ENCODE data around the gene C3orf85.

The C3orf85 gene

GRCh38 chr3:109155828-109156227 lies 19.3 kb downstream of the C3orf85 start:
- H3K9me3 ChIP-seq (ENCODE audit: severe bottlenecking) = no peaks in the 10 kb centered on the region
- H3K27me3 ChIP-seq (ENCODE audit: insufficient read depth, poor library complexity, severe bottlenecking) = no peaks in the 10 kb centered on the region
- no peaks in the 10 kb centered on the region for H3K4me1 ChIP-seq (ENCODE audit: insufficient read depth, poor library complexity, severe bottlenecking)
- no peaks in the 10 kb centered on the region for H3K36me3 ChIP-seq (ENCODE audit: low read depth)
- no peak for ATAC-seq (ENCODE audit: low read depth)
- no peak overlapping the region for H3K27ac ChIP-seq (ENCODE audit: poor library complexity, severe bottlenecking)
- no peak for DNase-seq (ENCODE audit: low spot score)
- no peak for TF ChIP-seq CTCF (IDR thresholded peaks at IDR 0.05; ENCODE audit: poor library complexity, severe bottlenecking)
- no peak overlapping the region for H3K4me3 ChIP-seq (ENCODE audit: severe bottlenecking)

- Histone ChIP-seq H3K4me1 (ENCODE audit: insufficient read depth, poor library complexity, severe bottlenecking) (no peaks in the 10 kb centered on the region), H3K4me3 (ENCODE audit: severe bottlenecking) (no peak overlapping the region)
- ATAC-seq (ENCODE audit: low read depth) = no peak
Observed at GRCh38 chr3:109161487-109162123, 25.1 kb downstream of the C3orf85 start.

GRCh38 chr3:109165905-109166304 lies 29.4 kb downstream of the C3orf85 start:
- Histone ChIP-seq H3K4me1 (ENCODE audit: insufficient read depth, poor library complexity, severe bottlenecking) (no peaks in the 10 kb centered on the region), H3K27ac (ENCODE audit: poor library complexity, severe bottlenecking) (no peak overlapping the region), H3K9me3 (ENCODE audit: severe bottlenecking) (no peaks in the 10 kb centered on the region), H3K36me3 (ENCODE audit: low read depth) (no peaks in the 10 kb centered on the region), H3K27me3 (ENCODE audit: insufficient read depth, poor library complexity, severe bottlenecking) (no peaks in the 10 kb centered on the region), H3K4me3 (ENCODE audit: severe bottlenecking) (no peak overlapping the region)
- DNase-seq (ENCODE audit: low spot score) (no peak), ATAC-seq (ENCODE audit: low read depth) (no peak)
- TF ChIP-seq CTCF (IDR thresholded peaks at IDR 0.05; ENCODE audit: poor library complexity, severe bottlenecking) = no peak

More at GRCh38 chr3:109161487-109162123, 25.1 kb downstream of the C3orf85 start:
- no peaks in the 10 kb centered on the region for H3K36me3 ChIP-seq (ENCODE audit: low read depth)
- H3K27ac ChIP-seq (ENCODE audit: poor library complexity, severe bottlenecking) = no peak overlapping the region
- no peak for TF ChIP-seq CTCF (IDR thresholded peaks at IDR 0.05; ENCODE audit: poor library complexity, severe bottlenecking)
- no peak for DNase-seq (ENCODE audit: low spot score)
- no peaks in the 10 kb centered on the region for H3K9me3 ChIP-seq (ENCODE audit: severe bottlenecking)
- no peaks in the 10 kb centered on the region for H3K27me3 ChIP-seq (ENCODE audit: insufficient read depth, poor library complexity, severe bottlenecking)

- Histone ChIP-seq H3K27me3 (ENCODE audit: insufficient read depth, poor library complexity, severe bottlenecking) (peaks cover 5% of the 10 kb centered on the region), H3K4me1 (ENCODE audit: insufficient read depth, poor library complexity, severe bottlenecking) (no peaks in the 10 kb centered on the region), H3K4me3 (ENCODE audit: severe bottlenecking) (no peak overlapping the region), H3K9me3 (ENCODE audit: severe bottlenecking) (no peaks in the 10 kb centered on the region), H3K36me3 (ENCODE audit: low read depth) (no peaks in the 10 kb centered on the region), H3K27ac (ENCODE audit: poor library complexity, severe bottlenecking) (no peak overlapping the region)
- DNase-seq (ENCODE audit: low spot score) (no peak), ATAC-seq (ENCODE audit: low read depth) (no peak)
- no peak for TF ChIP-seq CTCF (IDR thresholded peaks at IDR 0.05; ENCODE audit: poor library complexity, severe bottlenecking)
Observed at GRCh38 chr3:109171479-109171878, 35.0 kb downstream of the C3orf85 start.

GRCh38 chr3:109175411-109175810 lies 38.9 kb downstream of the C3orf85 start:
- ATAC-seq (ENCODE audit: low read depth) (no peak), DNase-seq (ENCODE audit: low spot score) (no peak)
- H3K27ac ChIP-seq (ENCODE audit: poor library complexity, severe bottlenecking) = no peak overlapping the region
- no peaks in the 10 kb centered on the region for H3K9me3 ChIP-seq (ENCODE audit: severe bottlenecking)
- no peak for TF ChIP-seq CTCF (IDR thresholded peaks at IDR 0.05; ENCODE audit: poor library complexity, severe bottlenecking)
- no peaks in the 10 kb centered on the region for H3K36me3 ChIP-seq (ENCODE audit: low read depth)
- H3K27me3 ChIP-seq (ENCODE audit: insufficient read depth, poor library complexity, severe bottlenecking) = peaks cover 5% of the 10 kb centered on the region
- H3K4me3 ChIP-seq (ENCODE audit: severe bottlenecking) = no peak overlapping the region
- no peaks in the 10 kb centered on the region for H3K4me1 ChIP-seq (ENCODE audit: insufficient read depth, poor library complexity, severe bottlenecking)

Data from RWPE2 (cell line).